ENCODE measurements around the gene TNF.

GRCh38 chr6:31582230-31582643, 6.9 kb downstream of the TNF start, which contains the start of gene LTB:
- TF ChIP-seq, protein P1, sequence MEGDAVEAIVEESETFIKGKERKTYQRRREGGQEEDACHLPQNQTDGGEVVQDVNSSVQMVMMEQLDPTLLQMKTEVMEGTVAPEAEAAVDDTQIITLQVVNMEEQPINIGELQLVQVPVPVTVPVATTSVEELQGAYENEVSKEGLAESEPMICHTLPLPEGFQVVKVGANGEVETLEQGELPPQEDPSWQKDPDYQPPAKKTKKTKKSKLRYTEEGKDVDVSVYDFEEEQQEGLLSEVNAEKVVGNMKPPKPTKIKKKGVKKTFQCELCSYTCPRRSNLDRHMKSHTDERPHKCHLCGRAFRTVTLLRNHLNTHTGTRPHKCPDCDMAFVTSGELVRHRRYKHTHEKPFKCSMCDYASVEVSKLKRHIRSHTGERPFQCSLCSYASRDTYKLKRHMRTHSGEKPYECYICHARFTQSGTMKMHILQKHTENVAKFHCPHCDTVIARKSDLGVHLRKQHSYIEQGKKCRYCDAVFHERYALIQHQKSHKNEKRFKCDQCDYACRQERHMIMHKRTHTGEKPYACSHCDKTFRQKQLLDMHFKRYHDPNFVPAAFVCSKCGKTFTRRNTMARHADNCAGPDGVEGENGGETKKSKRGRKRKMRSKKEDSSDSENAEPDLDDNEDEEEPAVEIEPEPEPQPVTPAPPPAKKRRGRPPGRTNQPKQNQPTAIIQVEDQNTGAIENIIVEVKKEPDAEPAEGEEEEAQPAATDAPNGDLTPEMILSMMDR (IDR thresholded peaks at IDR 0.05): no peak
- no peak for TF ChIP-seq POLR2A (IDR thresholded peaks at IDR 0.05)
- TF ChIP-seq EP300 (IDR thresholded peaks at IDR 0.05): no peak

All from tibial nerve (tissue), 4 donors.